Esophagus muscularis mucosa (tissue), 4 donors: Measurements from ENCODE around the gene CHST6. TPM values are rescaled to one million over a fixed set of nuclear protein-coding genes. Genes with fewer than 3 reads are reported as not detected.
"Not testable (repeated sequence)": the region's sequence is repeated elsewhere in the genome, so short reads cannot be mapped to it uniquely, and the experiment has no call there.

ENCODE experiments used
- DNase-seq: peaks from one replicate; pipeline ENCODE4 v3.0.0-alpha.2; 2017; ENCODE audit errors: extremely low spot score
- H3K27ac ChIP-seq, 4 donors: fragments of 200-600 bp; sonication (generic); replicated peaks in 1 of 4; 1 replicate in 3 of 4; 2 replicates in 1 of 4; pipeline ENCODE4 v1.5.1; 2016 to 2019; ENCODE audit warnings: mild to moderate bottlenecking in 1 of 4
- H3K27me3 ChIP-seq, 4 donors: fragments of 200-600 bp; sonication (generic); one replicate each; pipeline versions ENCODE4 v1.5.1 to v1.6.0; 2016 to 2019
- H3K36me3 ChIP-seq, 4 donors: fragments of 200-600 bp; sonication (generic); one replicate each; pipeline ENCODE4 v1.5.1; 2016 to 2019
- H3K4me1 ChIP-seq, 4 donors: fragments of 200-600 bp; sonication (generic); one replicate each; pipeline ENCODE4 v1.5.1; 2016 to 2019
- H3K4me3 ChIP-seq, 4 donors: fragments of 200-600 bp; sonication (generic); 1 replicate in 2 of 4; 2 replicates in 2 of 4; pipeline ENCODE4 v1.5.1; 2016 to 2019; ENCODE audit warnings: mild to moderate bottlenecking in 4 of 4, moderate library complexity in 1 of 4
- H3K9me3 ChIP-seq, 4 donors: fragments of 200-600 bp; sonication (generic); 1 replicate in 3 of 4; 2 replicates in 1 of 4; pipeline ENCODE4 v1.5.1; 2016 to 2019
- EP300 ChIP-seq: sonication (generic); formaldehyde crosslinking; IDR thresholded peaks from one replicate; pipeline ENCODE4 v1.6.1; 2017; ENCODE audit warnings: antibody characterized with exemption
- POLR2A ChIP-seq: fragments of 450-650 bp; IDR thresholded peaks from one replicate; pipeline ENCODE4 v1.6.1; 2017; ENCODE audit warnings: antibody characterized with exemption, moderate library complexity, mild to moderate bottlenecking, low read depth
- POLR2AphosphoS5 ChIP-seq, 2 donors: sonication (generic); formaldehyde crosslinking; IDR thresholded peaks; one replicate each; pipeline ENCODE4 v1.6.1; 2017; ENCODE audit warnings: antibody characterized with exemption in 2 of 2
- WGBS: methylation state at CpG from one replicate; pipeline ENCODE4 v1.1.5; 2018; 5-methylcytosine and 5-hydroxymethylcytosine counted together
- intact Hi-C: fragments of 100-400 bp; cut with DNase I; formaldehyde crosslinking; loops from one replicate; pipeline ENCODE4 v1.15.1; 2023
- total RNA-seq, 4 donors: library from RNA; depleted of rRNA; stranded (reverse); fragments of >200 nt; gene quantifications; one replicate each; pipeline versions ENCODE4 v1.1.0 to v1.2.1, GENCODE V29; 2016
- TF ChIP-seq, protein P1 (sequence below), 3 experiments: fragments of 200-600 bp in 2 of 3; fragments of 450-650 bp in 1 of 3; sonication (generic) in 2 of 3; IDR thresholded peaks; one replicate each; pipeline ENCODE4 v1.5.1; 2017 to 2019; ENCODE audit warnings: antibody characterized with exemption in 3 of 3, mild to moderate bottlenecking in 2 of 3, moderate library complexity in 1 of 3

Gene CHST6
- total RNA-seq, 4 donors from 2014 or later, result 0.33 to 2.4 (median 0.90) TPM

DNA sequence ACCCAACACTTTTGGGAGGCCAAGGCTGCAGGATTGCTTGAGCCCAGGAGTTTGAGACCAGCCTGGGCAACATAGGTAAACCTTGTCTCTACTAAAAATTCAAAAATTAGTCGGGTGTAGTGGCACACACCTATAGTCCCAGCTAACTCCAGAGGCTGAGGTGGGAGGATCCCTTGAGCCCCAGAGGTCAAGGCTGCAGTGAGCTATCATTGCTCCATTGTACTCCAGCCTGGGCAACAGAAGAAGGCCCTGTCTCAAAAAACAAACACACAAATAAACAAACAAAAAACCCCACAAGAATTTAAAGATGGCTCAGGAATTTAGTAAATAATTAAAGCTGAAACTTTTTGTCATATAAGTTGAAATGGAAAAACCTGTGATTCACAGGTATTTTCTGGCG lies 28.5 kb downstream of the CHST6 start:
- WGBS, result 84% methylated on average over 2 of the region's 2 CpGs
- DNase-seq, result no peak
- Histone ChIP-seq H3K4me1 (peaks cover 11 to 25% (median 17%) of the 10 kb centered on the region in 4 donors), H3K27ac (no peak overlapping the region), H3K4me3 (no peak overlapping the region), H3K36me3 (no peaks in the 10 kb centered on the region), H3K9me3 (no peaks in the 10 kb centered on the region), H3K27me3 (peaks cover 0 to 3% (median 0%) of the 10 kb centered on the region in 4 donors)
- TF ChIP-seq, protein P1, sequence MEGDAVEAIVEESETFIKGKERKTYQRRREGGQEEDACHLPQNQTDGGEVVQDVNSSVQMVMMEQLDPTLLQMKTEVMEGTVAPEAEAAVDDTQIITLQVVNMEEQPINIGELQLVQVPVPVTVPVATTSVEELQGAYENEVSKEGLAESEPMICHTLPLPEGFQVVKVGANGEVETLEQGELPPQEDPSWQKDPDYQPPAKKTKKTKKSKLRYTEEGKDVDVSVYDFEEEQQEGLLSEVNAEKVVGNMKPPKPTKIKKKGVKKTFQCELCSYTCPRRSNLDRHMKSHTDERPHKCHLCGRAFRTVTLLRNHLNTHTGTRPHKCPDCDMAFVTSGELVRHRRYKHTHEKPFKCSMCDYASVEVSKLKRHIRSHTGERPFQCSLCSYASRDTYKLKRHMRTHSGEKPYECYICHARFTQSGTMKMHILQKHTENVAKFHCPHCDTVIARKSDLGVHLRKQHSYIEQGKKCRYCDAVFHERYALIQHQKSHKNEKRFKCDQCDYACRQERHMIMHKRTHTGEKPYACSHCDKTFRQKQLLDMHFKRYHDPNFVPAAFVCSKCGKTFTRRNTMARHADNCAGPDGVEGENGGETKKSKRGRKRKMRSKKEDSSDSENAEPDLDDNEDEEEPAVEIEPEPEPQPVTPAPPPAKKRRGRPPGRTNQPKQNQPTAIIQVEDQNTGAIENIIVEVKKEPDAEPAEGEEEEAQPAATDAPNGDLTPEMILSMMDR (IDR thresholded peaks at IDR 0.05), result no peak
- TF ChIP-seq POLR2AphosphoS5 (IDR thresholded peaks at IDR 0.05), result no peak
- TF ChIP-seq POLR2A, result no peak
- intact Hi-C loops, result no loop called here

- no peaks in the 10 kb centered on the region for H3K9me3 ChIP-seq
- WGBS, result no CpG with 5 or more reads among the region's 89 CpGs
- peak; percentile 100 for DNase-seq
- intact Hi-C loops, result no loop called here
- H3K4me3 ChIP-seq, result peak within 1 kb of the TSS; percentile 77 to 96 (median 87)
- peaks cover 0 to 3% (median 0%) of the 10 kb centered on the region in 4 donors for H3K27me3 ChIP-seq
- peak within 1 kb of the TSS; percentile 88 to 98 (median 94) for H3K27ac ChIP-seq
- TF ChIP-seq, protein P1 (IDR thresholded peaks at IDR 0.05), result peak in 2 of 3 experiments; percentile 100
- TF ChIP-seq POLR2AphosphoS5 (IDR thresholded peaks at IDR 0.05), result peak; percentile 95 to 99
- TF ChIP-seq EP300, result no peak
- TF ChIP-seq POLR2A, result peak; percentile 79
- peaks cover 16 to 45% (median 37%) of the 10 kb centered on the region in 4 donors for H3K4me1 ChIP-seq
- H3K36me3 ChIP-seq, result no peaks in the 10 kb centered on the region
These were observed 30.9 kb downstream of the CHST6 start, which contains the start of gene TMEM170A for GRCh38 chr16:75464122-75464918. TMEM170A (minus strand) TSS chr16:75464689; CDS start chr16:75464600, 89 bp downstream.

DNA sequence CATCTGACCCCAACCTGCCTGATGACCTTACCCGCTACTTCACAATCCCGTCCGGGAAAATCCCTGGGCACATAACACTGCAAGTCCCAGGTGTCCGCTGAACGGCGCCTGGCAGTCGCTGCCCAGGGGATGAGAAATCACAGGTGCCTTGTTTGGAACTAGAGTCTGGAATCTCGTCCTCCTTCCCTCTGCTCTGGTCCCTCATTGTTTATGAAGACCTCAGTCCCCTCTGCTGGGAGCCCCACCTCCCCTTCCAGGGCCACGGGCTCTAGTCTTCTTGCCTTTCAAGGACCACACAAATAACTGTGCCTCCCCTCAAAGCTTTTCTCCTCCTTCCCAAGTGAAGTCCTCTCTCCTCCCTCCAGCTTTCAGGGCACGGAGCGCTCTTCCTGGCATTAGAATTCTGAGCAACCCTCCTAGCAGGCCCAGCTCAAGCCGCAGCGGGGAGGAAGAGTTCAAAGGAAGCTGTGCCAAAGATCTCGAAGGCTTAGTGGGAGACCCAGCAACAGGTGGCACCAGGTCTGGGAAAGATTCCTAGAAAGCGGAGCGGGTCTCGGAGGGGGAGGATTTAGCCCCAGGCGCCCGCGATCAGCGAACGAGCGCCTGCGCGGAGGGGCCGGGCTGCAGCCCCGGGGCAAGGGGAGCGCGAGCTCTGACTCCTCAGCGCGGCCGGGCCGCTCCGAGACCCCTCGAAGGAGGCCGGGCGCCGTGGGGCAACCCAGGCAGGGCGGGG lies 31.7 kb downstream of the CHST6 start:
- DNase-seq, H3K36me3 ChIP-seq, H3K9me3 ChIP-seq, H3K27me3 ChIP-seq: not testable (repeated sequence)
- Histone ChIP-seq H3K4me1 (peaks cover 16 to 45% (median 37%) of the 10 kb centered on the region in 4 donors), H3K4me3 (peak overlapping the region; percentile 77 to 96 (median 87)), H3K27ac (peak overlapping the region; percentile 88 to 98 (median 94))
- intact Hi-C loops, result loop anchor here (2.0 kb wide), 1 partner anchor 29 kb away; no protein-coding TSS in a partner anchor
- WGBS, result 7% methylated on average over 14 of the region's 39 CpGs

DNA sequence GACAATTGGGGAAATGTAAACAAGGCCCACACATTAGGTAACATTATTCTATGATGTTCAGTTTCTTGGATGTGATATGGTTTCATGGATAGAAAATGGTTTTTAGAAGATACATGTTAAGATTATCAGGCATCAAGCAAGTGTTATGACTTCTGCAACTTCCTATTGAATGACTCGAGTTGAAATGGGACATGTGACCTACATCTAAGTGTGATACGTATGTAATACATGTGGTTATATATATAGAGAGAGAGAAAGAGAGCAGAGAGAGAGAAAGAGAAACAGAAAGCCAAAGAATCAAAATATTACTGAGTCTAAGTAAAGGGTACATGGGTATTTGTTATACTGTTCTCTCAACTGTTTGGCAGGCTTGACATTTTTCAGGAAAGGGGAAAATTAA lies 32.4 kb downstream of the CHST6 start:
- intact Hi-C loops, result loop anchor here (2.0 kb wide), 1 partner anchor 28 kb away; no protein-coding TSS in a partner anchor
- TF ChIP-seq EP300 (no peak), POLR2AphosphoS5 (IDR thresholded peaks at IDR 0.05) (no peak), POLR2A (no peak)
- TF ChIP-seq, protein P1 (IDR thresholded peaks at IDR 0.05), result no peak

GRCh38 chr16:75461575-75461974 lies 33.7 kb downstream of the CHST6 start:
- TF ChIP-seq POLR2AphosphoS5 (IDR thresholded peaks at IDR 0.05) (no peak), POLR2A (no peak), EP300 (no peak)
- TF ChIP-seq, protein P1 (IDR thresholded peaks at IDR 0.05), result no peak
- intact Hi-C loops, result no loop called here
- Histone ChIP-seq H3K4me1 (peaks cover 16 to 45% (median 37%) of the 10 kb centered on the region in 4 donors), H3K4me3 (no peak overlapping the region), H3K27me3 (peaks cover 0 to 3% (median 0%) of the 10 kb centered on the region in 4 donors), H3K9me3 (no peaks in the 10 kb centered on the region), H3K27ac (no peak overlapping the region), H3K36me3 (no peaks in the 10 kb centered on the region)
- 77% methylated on average over 2 of the region's 2 CpGs for WGBS
- no peak for DNase-seq

More for the DNA sequence above, 32.4 kb downstream of the CHST6 start:
- H3K4me3 ChIP-seq, result peak overlapping the region in 1 of 4 donors; percentile 77
- H3K27ac ChIP-seq, result peak overlapping the region; percentile 14 to 92 (median 61)
- H3K27me3 ChIP-seq, result peaks cover 0 to 3% (median 0%) of the 10 kb centered on the region in 4 donors
- WGBS, result 11% methylated on average over 2 of the region's 2 CpGs
- no peaks in the 10 kb centered on the region for H3K36me3 ChIP-seq
- DNase-seq, result no peak
- peaks cover 16 to 45% (median 37%) of the 10 kb centered on the region in 4 donors for H3K4me1 ChIP-seq
- no peaks in the 10 kb centered on the region for H3K9me3 ChIP-seq
